GM21576 (cell line): ENCODE data around the gene MPL.

Experiments used
- ATAC-seq: cut with Tn5 transposase; IDR thresholded peaks from one replicate; pipeline ENCODE4 v1.9.1; 2021; ENCODE audit warnings: mild to moderate bottlenecking, moderate library complexity; ENCODE audit not compliant: unreplicated experiment

The MPL gene

GRCh38 chr1:43351421-43352350, 14.1 kb downstream of the MPL start:
- no peak for ATAC-seq

DNA sequence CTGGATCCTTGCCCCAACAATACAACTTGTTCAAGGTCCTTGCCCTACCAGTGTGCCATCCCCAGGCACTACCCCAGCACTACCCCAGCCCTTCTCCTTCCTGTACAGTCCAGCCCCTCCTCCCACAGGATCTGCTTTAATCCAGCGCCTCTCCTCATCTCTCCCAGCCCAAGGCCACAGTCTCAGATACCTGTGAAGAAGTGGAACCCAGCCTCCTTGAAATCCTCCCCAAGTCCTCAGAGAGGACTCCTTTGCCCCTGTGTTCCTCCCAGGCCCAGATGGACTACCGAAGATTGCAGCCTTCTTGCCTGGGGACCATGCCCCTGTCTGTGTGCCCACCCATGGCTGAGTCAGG, 14.7 kb downstream of the MPL start:
- no peak for ATAC-seq

DNA sequence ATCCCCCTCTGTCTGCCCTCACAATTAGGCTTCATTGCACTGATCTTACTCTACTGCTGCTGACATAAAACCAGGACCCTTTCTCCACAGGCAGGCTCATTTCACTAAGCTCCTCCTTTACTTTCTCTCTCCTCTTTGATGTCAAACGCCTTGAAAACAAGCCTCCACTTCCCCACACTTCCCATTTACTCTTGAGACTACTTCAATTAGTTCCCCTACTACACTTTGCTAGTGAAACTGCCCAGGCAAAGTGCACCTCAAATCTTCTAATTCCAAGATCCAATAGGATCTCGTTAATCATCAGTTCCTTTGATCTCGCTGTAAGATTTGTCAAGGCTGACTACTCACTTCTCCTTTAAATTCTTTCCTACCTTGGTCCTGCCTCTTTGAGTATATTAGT, 15.3 kb downstream of the MPL start:
- no peak for ATAC-seq

- no peak for ATAC-seq
These were observed 16.9 kb downstream of the MPL start for GRCh38 chr1:43354471-43354870.

DNA sequence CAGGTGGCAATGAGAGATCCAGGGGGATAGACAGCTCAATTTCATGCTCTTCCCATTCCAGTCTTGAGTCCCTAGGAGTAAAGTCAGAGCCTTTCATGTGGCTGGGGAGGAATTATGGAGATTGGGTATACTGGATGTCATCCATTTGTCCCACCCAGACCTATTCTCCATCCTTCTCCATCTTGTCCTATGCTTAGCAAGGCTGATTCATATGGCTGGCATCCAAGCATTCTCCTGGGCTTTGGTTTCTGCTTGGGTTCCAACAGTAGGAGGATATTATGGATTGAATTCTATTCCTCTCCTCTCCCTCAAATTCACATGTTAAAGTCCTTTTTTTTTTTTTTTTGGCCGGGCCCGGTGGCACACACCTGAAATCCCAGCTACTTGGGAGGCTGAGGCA, 17.3 kb downstream of the MPL start:
- ATAC-seq: no peak

DNA sequence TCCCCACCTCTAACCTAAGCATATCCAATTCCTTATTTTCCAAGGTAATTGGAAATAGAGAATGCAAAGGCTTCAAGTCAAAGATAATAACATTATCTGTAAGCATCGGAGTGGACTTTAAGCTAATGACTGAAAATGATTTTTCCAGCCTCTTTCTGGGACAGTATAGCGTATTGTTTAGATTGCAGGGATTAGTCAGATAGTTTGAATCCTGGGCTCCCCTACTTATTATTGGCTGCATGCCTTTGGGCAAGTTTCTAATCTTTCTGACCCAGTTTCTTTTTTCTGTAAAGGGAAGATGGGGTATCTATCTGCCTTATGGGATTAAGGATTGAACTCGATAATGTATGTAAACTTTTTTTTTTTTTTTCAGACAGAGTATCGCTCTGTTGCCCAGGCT, 19.6 kb downstream of the MPL start:
- no peak for ATAC-seq

DNA sequence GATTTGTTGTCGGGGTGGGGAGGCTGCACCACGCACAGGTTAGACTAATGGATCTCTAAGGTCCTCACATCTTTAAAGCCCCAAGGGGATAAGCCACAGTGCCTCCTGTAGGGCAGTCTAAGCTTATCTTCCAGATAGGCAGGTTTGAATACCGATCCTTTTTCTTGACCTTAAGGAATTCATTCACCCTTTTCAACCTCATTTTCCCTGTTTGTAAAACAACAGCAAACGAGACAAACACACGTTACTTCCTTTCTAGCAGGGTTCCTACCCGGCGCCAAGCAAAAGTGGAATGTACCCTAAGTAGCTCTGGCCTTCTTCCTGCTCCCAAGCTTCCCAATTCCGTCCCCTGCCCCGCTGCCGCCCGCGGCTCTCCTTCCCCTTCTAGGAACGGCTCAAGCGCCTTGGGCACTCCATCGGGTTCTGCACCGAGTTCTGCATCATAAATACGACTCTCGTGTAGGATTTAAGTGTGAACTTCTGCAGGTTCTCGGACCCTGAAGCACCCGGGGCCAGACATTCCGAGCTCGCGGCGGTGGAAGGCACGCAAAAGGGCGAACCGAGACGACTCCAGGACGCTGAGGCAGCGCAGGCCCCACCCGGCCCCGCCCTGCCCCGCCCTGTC, 20.6 kb downstream of the MPL start:
- ATAC-seq: peak; percentile 14

DNA sequence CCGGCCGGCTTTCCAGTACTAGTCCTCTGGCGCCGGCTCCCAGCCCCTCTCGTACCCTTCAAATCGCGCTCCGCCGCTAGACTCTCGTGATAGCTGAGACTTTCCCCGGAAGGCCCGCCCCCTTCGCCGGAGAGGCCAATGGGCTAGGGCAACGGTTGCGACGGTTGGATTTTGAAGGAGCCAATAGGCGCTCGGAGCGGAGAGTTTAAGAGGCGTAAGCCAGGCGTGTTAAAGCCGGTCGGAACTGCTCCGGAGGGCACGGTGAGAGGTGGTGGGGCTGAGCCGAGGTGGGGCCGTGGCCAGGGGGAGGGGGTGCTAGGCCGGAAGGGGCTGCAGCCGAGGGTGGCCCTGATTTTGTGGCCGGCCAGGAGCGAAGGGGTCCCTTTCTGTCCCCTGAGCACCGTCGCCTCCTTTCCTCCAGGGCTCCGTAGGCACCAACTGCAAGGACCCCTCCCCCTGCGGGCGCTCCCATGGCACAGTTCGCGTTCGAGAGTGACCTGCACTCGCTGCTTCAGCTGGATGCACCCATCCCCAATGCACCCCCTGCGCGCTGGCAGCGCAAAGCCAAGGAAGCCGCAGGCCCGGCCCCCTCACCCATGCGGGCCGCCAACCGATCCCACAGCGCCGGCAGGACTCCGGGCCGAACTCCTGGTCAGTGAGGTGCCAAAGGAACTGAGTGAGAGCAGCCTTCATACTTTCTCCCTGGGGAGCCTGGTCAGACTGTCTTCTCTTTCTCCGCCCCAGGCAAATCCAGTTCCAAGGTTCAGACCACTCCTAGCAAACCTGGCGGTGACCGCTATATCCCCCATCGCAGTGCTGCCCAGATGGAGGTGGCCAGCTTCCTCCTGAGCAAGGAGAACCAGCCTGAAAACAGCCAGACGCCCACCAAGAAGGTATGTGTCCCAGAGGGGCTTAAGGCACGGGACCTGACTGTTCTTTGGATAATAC, 21.4 kb downstream of the MPL start, which contains the start of gene CDC20:
Gene CDC20, plus strand, starts transcription at position 236 of the 948 bp plus-strand sequence. Its CDS starts 235 bp downstream, at position 471.
- peak; percentile 91 for ATAC-seq

DNA sequence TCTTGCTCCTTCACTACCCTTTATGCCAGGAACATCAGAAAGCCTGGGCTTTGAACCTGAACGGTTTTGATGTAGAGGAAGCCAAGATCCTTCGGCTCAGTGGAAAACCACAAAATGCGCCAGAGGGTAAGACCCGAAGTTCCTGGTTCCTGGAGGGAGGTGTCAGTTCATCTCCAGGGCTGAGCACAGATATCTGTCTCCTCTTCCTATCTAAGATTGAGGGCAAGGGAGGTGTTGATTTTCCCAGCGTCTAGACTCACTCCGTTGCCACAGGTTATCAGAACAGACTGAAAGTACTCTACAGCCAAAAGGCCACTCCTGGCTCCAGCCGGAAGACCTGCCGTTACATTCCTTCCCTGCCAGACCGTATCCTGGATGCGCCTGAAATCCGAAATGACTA, 22.1 kb downstream of the MPL start:
- ATAC-seq: no peak

- ATAC-seq: no peak
These were observed 23.0 kb downstream of the MPL start for GRCh38 chr1:43360616-43361015.

DNA sequence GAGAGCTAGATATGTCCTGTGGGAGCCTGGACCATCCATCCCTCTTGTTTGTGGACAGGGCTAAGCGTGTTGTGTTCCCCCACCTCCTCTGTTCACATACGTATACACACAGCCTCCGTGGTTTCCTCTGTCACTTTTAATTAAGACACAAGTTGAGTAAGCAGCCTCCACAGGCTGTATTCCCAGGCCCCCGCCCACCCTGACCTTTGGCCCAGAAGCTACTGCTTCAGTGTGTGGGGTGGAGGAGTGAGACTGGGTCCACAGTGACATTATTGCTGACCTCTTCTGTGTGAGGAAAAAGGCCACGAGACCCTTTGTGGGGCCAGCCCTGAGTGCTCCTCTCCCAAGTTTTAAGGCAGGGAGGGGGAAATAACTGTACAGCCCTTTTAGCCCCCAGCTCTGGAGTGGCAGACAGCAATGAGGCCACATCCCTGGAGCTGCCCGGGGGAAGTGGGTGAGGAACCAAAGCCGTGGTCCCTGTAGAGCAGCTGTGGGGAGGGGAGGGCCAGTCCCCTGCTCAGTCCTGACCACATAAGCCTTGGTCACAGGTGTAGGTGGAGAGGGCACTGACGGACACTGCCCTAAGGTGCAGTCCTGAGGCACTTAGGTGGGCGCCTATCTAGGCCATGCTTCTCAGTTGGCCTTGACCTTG, 25.8 kb downstream of the MPL start:
- no peak for ATAC-seq

- ATAC-seq: no peak
These were observed 26.4 kb downstream of the MPL start for GRCh38 chr1:43363935-43364525.

DNA sequence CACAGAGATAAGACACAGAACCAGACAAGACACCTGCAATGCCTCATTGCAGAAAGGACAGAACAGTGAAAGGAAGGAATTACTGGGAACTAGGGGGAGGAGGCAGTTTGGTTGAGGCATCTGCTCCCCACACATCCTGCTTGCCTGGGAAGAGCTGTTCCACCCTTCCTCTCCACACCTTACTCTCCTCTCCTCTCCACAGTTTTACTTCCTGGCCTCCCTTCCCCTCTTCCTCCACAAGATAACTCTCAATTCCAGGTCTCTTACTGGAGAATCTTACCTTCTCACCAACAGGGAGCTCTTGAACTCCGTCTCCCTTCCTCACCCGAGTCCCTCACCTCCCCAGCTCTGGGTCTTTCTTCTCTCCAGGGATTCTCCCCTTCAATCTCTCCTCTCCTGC, 28.1 kb downstream of the MPL start:
- ATAC-seq: no peak

- no peak for ATAC-seq
These were observed 28.6 kb downstream of the MPL start for GRCh38 chr1:43366179-43366578.

- no peak for ATAC-seq
These were observed 29.0 kb downstream of the MPL start for GRCh38 chr1:43366601-43367025.

DNA sequence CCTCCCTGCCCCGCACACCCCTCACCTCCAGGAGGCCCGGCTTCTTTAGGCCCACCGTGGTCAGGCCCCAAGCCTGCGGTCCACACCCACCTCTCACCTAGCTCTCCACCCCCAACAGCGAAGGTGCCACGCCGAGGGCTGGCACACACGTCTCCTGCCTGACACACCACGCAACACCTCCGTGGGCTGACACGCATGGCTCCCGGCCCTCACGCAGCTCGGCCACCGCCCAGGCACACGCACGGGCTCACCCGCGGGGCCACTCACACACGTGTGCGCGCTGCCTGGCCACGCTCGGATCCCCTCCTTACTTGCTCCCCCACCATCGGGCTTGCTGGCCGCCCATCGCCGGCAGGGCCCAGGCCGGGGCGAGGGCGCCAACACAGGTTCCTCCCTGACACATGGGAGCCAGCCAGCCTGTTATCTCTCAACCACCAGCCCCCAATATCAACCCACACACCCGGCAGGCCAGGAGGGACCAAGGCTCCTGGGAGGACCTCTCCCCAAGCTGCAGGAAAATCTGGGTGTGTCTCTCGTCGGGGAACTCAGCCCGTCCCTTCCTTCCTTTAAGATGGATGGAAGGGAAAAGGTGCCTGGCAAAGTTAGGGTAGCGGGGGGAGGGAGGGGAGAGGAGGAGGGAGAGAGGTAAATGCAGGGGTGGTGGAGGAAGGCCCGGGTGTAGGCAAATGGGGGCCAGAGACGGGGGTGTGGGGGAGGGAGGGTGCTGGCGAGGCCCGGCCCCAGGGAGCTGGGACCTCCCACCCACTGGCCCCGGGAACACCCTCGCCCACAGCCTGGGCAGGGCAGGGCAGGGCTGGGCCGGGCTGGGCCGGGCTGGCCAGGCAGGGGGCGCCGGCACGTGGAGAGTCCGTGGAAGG, 29.6 kb downstream of the MPL start:
- peak; percentile 35 for ATAC-seq

- peak; percentile 68 for ATAC-seq
These were observed 30.5 kb downstream of the MPL start, which contains the start of gene ELOVL1 for GRCh38 chr1:43367904-43368645. ELOVL1 (minus strand) TSS chr1:43368011; CDS start chr1:43365609, 2,402 bp downstream.

DNA sequence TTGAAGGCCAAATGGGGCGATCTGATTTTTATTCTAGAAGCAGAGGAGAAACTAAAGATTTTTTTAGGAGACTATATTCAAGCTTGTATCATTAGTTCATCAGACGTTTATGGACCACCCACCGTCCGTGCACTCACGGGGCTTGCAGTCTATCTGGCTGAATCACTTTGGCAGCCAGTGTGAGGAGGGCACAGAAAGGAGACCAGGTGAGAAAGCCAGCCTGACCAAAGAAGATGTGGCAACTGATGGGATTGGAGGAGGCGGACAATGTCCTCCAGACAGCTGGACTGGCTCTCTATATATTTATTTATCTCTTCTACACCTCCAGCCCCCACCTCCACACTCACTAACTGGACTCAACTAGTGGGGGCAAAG, 31.0 kb downstream of the MPL start:
- no peak for ATAC-seq
